HPDE6-E6E7 (cell line): Measurements from ENCODE around the gene TMED7.

Source experiments
- DNase-seq: peaks from one replicate; pipeline ENCODE4 v3.0.0; 2011; ENCODE audit warnings: missing footprints; ENCODE audit errors: extremely low spot score

TMED7 gene

GRCh38 chr5:115627295-115627865 is 1.5 kb upstream of the TMED7 start:
- no peak for DNase-seq

- DNase-seq, result no peak
Observed at GRCh38 chr5:115626445-115626823, 598 bp upstream of the TMED7 start.

- DNase-seq, result no peak
Observed at GRCh38 chr5:115624994-115625393, 842 bp downstream of the TMED7 start.

GRCh38 chr5:115623658-115624057 is 2.2 kb downstream of the TMED7 start:
- DNase-seq, result no peak

DNA sequence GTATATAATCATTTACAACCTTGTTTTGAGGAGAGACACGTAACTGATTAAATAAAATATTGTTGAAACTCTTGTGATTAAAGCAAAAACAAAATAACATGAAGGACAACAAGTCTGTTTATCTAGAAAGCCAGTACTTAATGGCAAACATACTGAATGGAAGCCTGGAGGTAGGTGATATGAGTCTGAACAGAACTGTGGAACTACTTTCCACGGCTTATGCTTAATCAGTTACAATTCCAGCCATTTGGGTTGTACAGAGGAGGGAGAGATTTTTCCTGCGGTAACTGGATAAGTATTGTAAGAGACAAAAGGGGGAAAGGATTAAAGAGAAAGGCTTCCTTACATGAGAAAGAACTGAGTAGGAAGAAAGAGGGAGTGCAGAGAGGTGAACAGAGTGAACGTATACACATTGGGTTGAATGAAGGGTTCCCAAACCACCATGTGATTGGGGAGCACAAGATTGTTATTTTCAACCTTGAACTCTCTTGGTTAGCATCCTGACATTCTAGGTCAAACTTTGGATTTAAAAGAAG is 4.4 kb downstream of the TMED7 start:
- no peak for DNase-seq

DNA sequence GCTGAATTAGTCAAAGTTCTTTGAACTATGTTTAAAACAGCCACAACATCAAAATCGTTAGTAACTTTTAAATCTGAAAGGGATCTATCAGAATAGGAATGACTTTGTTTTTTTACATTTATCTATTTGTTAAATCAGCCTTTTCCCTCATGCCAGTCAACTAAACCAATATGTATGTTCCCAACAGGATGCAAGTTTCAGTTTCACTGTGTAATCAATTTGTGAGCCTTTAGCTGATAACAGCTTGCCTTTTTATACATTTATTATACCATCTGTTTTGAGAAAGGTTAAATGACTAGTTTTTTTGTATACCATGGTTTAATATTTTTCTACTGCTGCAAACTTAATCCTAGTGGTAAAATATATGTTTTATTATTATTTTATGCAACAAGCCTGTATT is 8.9 kb downstream of the TMED7 start:
- DNase-seq, result no peak

DNA sequence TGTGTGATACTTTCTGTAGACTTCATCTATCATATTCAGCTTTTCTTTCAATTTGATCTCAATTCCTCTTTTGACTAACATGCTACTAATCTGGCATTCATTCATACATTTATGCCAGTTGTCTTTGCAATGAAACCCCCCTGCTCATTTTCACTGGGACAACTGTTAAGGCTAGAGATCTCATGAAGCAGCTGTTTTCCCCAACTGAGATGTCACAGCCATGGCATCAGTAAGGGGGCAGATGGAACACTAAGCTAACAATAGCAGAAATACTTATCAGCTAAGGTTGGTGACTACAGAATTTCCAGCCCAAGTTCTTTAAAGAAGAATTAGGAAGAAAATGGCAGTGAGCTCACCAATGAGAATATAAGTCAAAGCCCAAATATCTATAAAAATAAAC is 9.4 kb downstream of the TMED7 start:
- DNase-seq, result no peak

DNA sequence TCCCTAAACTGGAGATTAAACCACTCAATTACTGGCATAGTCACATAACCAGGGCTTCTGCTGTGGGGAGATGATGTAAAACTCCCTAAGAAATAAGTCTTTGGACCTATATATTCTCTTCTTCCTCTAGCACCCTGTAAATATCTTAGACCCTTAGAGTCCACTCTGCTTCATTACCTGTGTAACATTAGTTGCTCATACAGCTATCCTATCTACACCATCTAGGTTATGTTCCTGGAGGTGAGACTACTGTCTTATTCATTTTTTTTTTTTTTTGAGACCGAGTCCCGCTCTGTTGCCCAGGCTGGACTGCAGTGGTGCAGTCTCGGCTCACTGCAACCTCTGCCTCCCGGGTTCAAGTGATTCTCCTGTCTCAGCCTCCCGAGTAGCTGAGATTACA is 14.0 kb downstream of the TMED7 start:
- DNase-seq, result no peak

GRCh38 chr5:115607935-115608334 is 17.9 kb downstream of the TMED7 start:
- DNase-seq, result no peak

DNA sequence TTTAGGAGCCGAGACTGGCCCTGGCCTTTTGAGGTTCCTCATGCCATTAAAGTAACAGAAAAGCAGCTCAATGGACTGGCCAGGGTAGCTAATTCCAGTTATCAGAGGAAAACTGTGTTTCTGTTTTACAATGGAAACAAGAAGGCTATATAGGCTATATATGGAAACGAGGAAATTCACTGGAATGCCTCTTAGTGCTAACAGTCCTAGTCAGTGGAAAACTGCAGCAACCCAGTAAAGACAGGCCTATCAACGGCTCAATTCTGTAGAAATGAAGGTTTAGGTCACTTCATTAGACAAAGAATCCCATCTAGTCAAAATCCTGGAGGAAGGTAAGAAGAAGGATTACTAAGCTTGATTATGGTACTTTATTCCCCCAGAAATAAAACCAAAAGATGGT is 20.4 kb downstream of the TMED7 start:
- DNase-seq, result no peak

- DNase-seq, result no peak
Observed at GRCh38 chr5:115602591-115603125, 23.2 kb downstream of the TMED7 start.

- no peak for DNase-seq
Observed at GRCh38 chr5:115601701-115602590, 23.9 kb downstream of the TMED7 start, which contains the start of gene TICAM2. Gene TICAM2, minus strand, starts transcription at chr5:115602479. Its CDS starts 21,223 bp downstream, at chr5:115581256.

GRCh38 chr5:115600766-115601165 is 25.1 kb downstream of the TMED7 start:
- no peak for DNase-seq

GRCh38 chr5:115599924-115600323 is 25.9 kb downstream of the TMED7 start:
- no peak for DNase-seq

GRCh38 chr5:115599502-115599901 is 26.3 kb downstream of the TMED7 start:
- no peak for DNase-seq

DNA sequence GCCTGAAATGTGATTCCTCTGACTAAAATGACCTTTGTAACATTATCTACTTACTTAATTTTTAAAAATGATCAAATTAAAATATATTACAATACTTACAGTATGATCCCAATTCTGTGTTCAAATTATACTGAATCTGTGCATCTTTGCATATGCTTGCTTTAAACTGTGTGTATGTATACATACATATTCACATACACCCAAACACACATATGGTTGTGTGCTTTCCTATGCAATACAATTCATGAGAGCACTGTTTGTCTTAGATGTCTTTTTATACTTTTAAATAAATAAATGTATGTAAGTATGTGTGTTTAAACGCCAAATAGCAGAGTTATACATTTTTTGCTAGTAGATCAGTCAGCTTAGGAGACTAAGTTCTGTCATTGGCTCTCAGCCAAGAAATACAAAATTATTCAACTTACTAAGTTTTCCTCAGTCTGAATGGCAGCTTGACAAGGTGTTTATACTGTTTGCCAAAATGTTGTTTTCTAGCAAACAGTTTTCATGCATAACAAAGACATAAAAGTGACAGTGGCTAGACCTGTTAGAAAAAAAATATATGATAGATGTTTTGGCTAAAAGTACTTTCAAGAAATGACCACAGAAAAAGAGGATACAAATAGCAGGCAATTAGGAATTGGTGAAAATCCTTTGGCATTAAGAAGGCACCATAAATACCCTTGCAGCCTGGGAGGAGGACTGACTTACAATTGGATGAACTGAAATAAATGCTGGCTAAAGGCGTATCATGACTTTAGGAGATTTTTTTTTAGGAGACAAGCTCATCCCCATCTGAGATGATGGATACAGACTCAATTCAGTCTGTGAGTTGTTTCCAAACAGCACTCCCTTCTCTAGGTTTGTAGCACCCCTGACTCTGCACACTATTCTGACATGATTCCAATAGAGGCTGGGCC is 31.4 kb downstream of the TMED7 start:
- DNase-seq, result no peak

- DNase-seq, result no peak
Observed at GRCh38 chr5:115589043-115589442, 36.8 kb downstream of the TMED7 start.

DNA sequence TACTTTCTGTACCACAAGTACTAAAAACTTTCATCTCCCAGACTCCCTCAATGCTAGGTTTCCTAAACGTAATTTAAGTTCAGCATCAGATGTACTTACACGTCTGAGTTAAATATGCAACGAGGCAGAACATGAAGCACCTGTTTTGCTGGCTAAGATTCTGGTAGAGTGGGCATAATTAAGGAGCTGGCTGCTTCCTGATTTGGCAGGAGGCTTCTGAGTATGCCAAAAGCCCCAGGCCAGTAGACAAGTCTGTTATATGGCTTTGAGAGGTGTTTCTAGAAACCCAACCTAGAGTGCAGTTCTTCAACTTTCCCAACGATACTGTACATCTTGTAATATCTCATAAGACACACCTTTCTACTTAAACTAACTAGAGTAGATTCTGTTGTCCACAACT is 37.2 kb downstream of the TMED7 start:
- no peak for DNase-seq

DNA sequence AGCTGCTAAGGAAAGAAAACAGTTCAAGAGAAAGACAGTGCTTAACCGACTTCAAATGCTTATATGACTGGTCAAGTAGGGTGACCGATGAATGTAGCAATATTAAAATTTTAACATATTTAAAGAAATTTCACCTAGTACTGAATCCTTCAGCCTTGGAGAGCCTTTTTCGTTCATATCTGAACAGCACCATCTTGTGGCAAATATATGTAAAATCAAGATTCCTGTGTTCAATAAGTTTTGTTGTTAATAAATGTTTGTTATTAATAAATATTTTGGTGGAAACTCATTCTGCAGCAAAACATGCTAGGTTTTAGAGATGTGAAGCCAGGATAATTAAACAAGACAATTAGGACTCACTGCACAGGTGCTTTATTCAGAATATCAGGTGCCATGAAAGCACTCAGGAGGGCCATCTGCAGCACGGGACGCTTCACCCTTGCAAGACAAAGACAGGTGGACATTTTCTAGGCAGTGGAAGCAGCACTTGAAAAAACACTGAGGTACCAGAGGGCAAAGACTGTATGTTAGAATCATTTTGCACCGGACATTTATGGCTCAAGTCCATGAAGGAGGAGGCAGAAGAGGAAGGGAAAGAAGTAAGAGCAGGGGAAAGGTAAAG is 39.2 kb downstream of the TMED7 start:
- no peak for DNase-seq

- DNase-seq, result no peak
Observed at GRCh38 chr5:115585265-115585664, 40.6 kb downstream of the TMED7 start.

GRCh38 chr5:115584501-115584900 is 41.3 kb downstream of the TMED7 start:
- DNase-seq, result no peak
